A549 (cell line): ENCODE measurements around the gene PRKCZ. TPM values are rescaled to one million over a fixed set of nuclear protein-coding genes. Genes with fewer than 3 reads are reported as not detected.

Experiments used
- ATAC-seq, 2 experiments: fragments of 200-7000 bp in 1 of 2; fragments of >200 bp in 1 of 2; cut with Nextera tagmentation in 1 of 2; cut with Tn5 transposase in 1 of 2; 3 replicates each; pipeline versions ENCODE4 v1.8.0 to v1.9.1; 2018 to 2020; ENCODE audit warnings: mild to moderate bottlenecking in 1 of 2, moderate library complexity in 1 of 2
- CTCF ChIA-PET: fragments of 300-600 bp; sonication (Branson Sonifier 250); formaldehyde crosslinking; extraction: SDS; loops from one replicate; lab custom pipeline; 2021; ENCODE audit warnings: antibody characterized with exemption, inconsistent platforms; lab: Yijun Ruan, JAX
- POLR2A ChIA-PET: fragments of 350-600 bp; formaldehyde crosslinking; extraction: SDS; loops from one replicate; lab custom pipeline; 2021; ENCODE audit warnings: antibody characterized with exemption, inconsistent platforms; lab: Yijun Ruan, JAX
- DNase-seq, 2 experiments: peaks; one replicate each; pipeline versions ENCODE4 v3.0.0 to v3.0.0-alpha.2; 2011 to 2016; ENCODE audit warnings: low read depth in 1 of 2, low spot score in 1 of 2
- FAIRE-seq: peaks from 2 replicates; lab custom pipeline; 2011; peaks lifted over from hg19 to GRCh38; lab: Jason Lieb, UNC
- H3K27ac ChIP-seq, 2 experiments: fragments of >200 bp; sonication (Bioruptor Twin); formaldehyde crosslinking; 3 replicates each; pipeline ENCODE4 v1.5.1; 2016 to 2017
- H3K4me1 ChIP-seq: fragments of >200 bp; sonication (Bioruptor Twin); formaldehyde crosslinking; 3 replicates; pipeline ENCODE4 v1.6.1; 2016
- H3K4me2 ChIP-seq: fragments of >200 bp; sonication (Bioruptor Twin); formaldehyde crosslinking; 3 replicates; pipeline ENCODE4 v1.6.1; 2016
- H3K4me3 ChIP-seq: fragments of >200 bp; sonication (Bioruptor Twin); formaldehyde crosslinking; 3 replicates; pipeline ENCODE4 v1.5.1; 2016
- H3K9me3 ChIP-seq: fragments of >200 bp; sonication (Bioruptor Twin); formaldehyde crosslinking; 3 replicates; pipeline ENCODE4 v1.6.1; 2016
- BHLHE40 ChIP-seq: IDR thresholded peaks from 2 replicates; pipeline ENCODE4 v1.6.1; 2012; ENCODE audit warnings: low read depth, low read length, inconsistent platforms
- CEBPB ChIP-seq, 2 experiments: fragments of >200 bp in 1 of 2; sonication (Bioruptor Twin) in 1 of 2; formaldehyde crosslinking in 1 of 2; IDR thresholded peaks; 2 replicates each; pipeline ENCODE4 v1.6.1; 2012 to 2016
- CHD2 ChIP-seq: fragments of 150-350 bp; IDR thresholded peaks from 2 replicates; pipeline ENCODE4 v1.6.1; 2014; ENCODE audit warnings: low read length; ENCODE audit not compliant: partially characterized antibody
- E2F6 ChIP-seq: IDR thresholded peaks from 2 replicates; pipeline ENCODE4 v1.6.1; 2012; ENCODE audit warnings: low read depth, borderline replicate concordance
- EP300 ChIP-seq, 2 experiments: fragments of >200 bp; sonication (Bioruptor Twin); formaldehyde crosslinking; IDR thresholded peaks; 2 replicates in 1 of 2; 3 replicates in 1 of 2; pipeline ENCODE4 v1.6.1; 2016 to 2017
- FOXS1 ChIP-seq: fragments of 250-450 bp; sonication (Bioruptor Pico); IDR thresholded peaks from 2 replicates; pipeline ENCODE4 v1.5.0; 2020; ENCODE audit warnings: mild to moderate bottlenecking, moderate library complexity
- GATA3 ChIP-seq: IDR thresholded peaks from 2 replicates; pipeline ENCODE4 v1.6.1; 2012; ENCODE audit warnings: borderline replicate concordance
- HES2 ChIP-seq: fragments of >200 bp; sonication (Bioruptor Twin); formaldehyde crosslinking; IDR thresholded peaks from 2 replicates; pipeline ENCODE4 v1.6.1; 2016
- HEYL ChIP-seq: fragments of 250-450 bp; sonication (Bioruptor Pico); IDR thresholded peaks from 2 replicates; pipeline ENCODE4 v1.8.0; 2021; ENCODE audit warnings: mild to moderate bottlenecking, moderate library complexity
- HMGXB4 ChIP-seq: fragments of 250-450 bp; sonication (Bioruptor Pico); IDR thresholded peaks from 2 replicates; pipeline ENCODE4 v1.5.0; 2021; ENCODE audit warnings: mild to moderate bottlenecking, moderate library complexity, borderline replicate concordance
- HOXB13 ChIP-seq: fragments of 250-450 bp; sonication (Bioruptor Pico); IDR thresholded peaks from 2 replicates; pipeline ENCODE4 v1.5.0; 2020; ENCODE audit warnings: low read depth, mild to moderate bottlenecking, moderate library complexity
- HOXB5 ChIP-seq: fragments of 250-450 bp; sonication (Bioruptor Pico); IDR thresholded peaks from 2 replicates; pipeline ENCODE4 v1.5.0; 2020; ENCODE audit warnings: mild to moderate bottlenecking, moderate library complexity
- JUN ChIP-seq, 2 experiments: fragments of >200 bp; sonication (Bioruptor Twin); formaldehyde crosslinking; IDR thresholded peaks; 2 replicates in 1 of 2; 3 replicates in 1 of 2; pipeline ENCODE4 v1.6.1; 2016 to 2017
- JUNB ChIP-seq: fragments of >200 bp; sonication (Bioruptor Twin); formaldehyde crosslinking; IDR thresholded peaks from 2 replicates; pipeline ENCODE4 v1.6.1; 2016
- KDM5A ChIP-seq: fragments of 200-600 bp; sonication (generic); IDR thresholded peaks from 2 replicates; pipeline ENCODE4 v1.6.1; 2016; ENCODE audit warnings: antibody characterized with exemption, mild to moderate bottlenecking
- MAFK ChIP-seq: fragments of 450-650 bp; IDR thresholded peaks from 2 replicates; pipeline ENCODE4 v1.6.1; 2014; ENCODE audit not compliant: partially characterized antibody
- MAZ ChIP-seq: fragments of 150-350 bp; IDR thresholded peaks from 2 replicates; pipeline ENCODE4 v1.6.1; 2014; ENCODE audit warnings: antibody characterized with exemption, low read depth, low read length, borderline replicate concordance
- NFE2L2 ChIP-seq: fragments of 150-350 bp; conservative IDR thresholded peaks from 2 replicates; pipeline ENCODE4 v1.6.1; 2014; ENCODE audit warnings: low read length
- POLR2AphosphoS2 ChIP-seq: conservative IDR thresholded peaks from 2 replicates; pipeline ENCODE4 v1.6.1; 2012; ENCODE audit warnings: low read length, improper control_type of control experiment, inconsistent platforms
- SMC3 ChIP-seq: fragments of >200 bp; sonication (Bioruptor Twin); formaldehyde crosslinking; IDR thresholded peaks from 3 replicates; pipeline ENCODE4 v1.6.1; 2018; ENCODE audit warnings: inconsistent platforms
- ZNF302 ChIP-seq: fragments of 250-450 bp; sonication (Bioruptor Pico); IDR thresholded peaks from 2 replicates; pipeline ENCODE4 v1.9.0; 2021; ENCODE audit warnings: inconsistent platforms, mild to moderate bottlenecking, moderate library complexity
- WGBS: methylation state at CpG from one replicate; pipeline ENCODE4 v1.1.6; 2017; ENCODE audit errors: missing lambda C conversion rate; 5-methylcytosine and 5-hydroxymethylcytosine counted together
- polyA plus RNA-seq, 4 experiments: library from polyadenylated mRNA; depleted of rRNA in 3 of 4; stranded (reverse); fragments of >200 nt; fragmentation: RNase III in 1 of 4; extraction: RNeasy Plus Mini Kit Qiagen cat#74134 plus additional on column Dnase treatment in 1 of 4; gene quantifications; 2 replicates in 3 of 4; 3 replicates in 1 of 4; pipeline ENCODE4 v1.2.3, GENCODE V29; 2011 to 2017
- TF ChIP-seq, protein P1 (sequence below): fragments of 450-650 bp; IDR thresholded peaks from 2 replicates; pipeline ENCODE4 v1.6.1; 2014; ENCODE audit warnings: antibody characterized with exemption

PRKCZ gene
- polyA plus RNA-seq, 2 of the 4 experiments (the other 2 are of a cell fraction): 9.5 to 9.8 TPM

GRCh38 chr1:2050793-2051682 is 827 bp downstream of the PRKCZ start (continued):
- TF ChIP-seq EP300 (IDR thresholded peaks at IDR 0.05): no peak
- TF ChIP-seq, all 56 proteins: peak for 0

GRCh38 chr1:2052054-2052679 is 2.0 kb downstream of the PRKCZ start:
- FAIRE-seq: no peak
- TF ChIP-seq CEBPB (IDR thresholded peaks at IDR 0.05): no peak
- TF ChIP-seq ZNF302 (CRISPR knock-in tag): no peak
- DNase-seq: no peak
- WGBS: 88% methylated on average over 9 of the region's 16 CpGs
- CTCF ChIA-PET: interaction anchor here (0.6 kb wide), 1 partner anchor 109 kb away, joined by 3 read pairs; no protein-coding TSS in a partner anchor
- POLR2A ChIA-PET: no interaction called here
- no peak for ATAC-seq
- Histone ChIP-seq H3K27ac (no peak overlapping the region), H3K4me1 (0 out of 3 replicates have a peak, but pooled peaks cover 2% of the 10 kb centered on the region), H3K4me2 (no peak overlapping the region), H3K9me3 (no peaks in the 10 kb centered on the region), H3K4me3 (no peak overlapping the region)

DNA sequence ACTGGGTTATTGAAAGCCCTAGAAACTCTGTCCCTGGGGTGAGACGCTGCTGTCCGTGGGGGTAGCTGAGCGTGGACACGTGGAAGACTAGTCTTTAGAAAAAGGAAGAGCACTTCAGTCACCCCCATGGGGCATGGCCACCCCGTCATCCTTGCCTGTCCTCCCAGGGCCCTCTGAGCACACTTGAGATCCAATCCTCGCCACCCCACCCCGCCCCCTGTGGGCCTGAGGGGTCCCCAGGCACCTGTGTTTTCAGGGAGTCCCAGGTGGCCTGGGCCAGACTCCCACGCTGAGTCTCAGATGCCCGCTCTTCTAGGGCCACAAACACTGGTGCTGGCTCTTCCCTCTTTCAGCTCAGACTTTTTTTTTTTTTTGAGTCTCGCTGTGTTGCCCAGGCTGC is 2.5 kb downstream of the PRKCZ start:
- no peak for ATAC-seq
- H3K4me1 ChIP-seq: 0 out of 3 replicates have a peak, but pooled peaks cover 2% of the 10 kb centered on the region
- H3K4me3 ChIP-seq: no peak overlapping the region
- no peak for DNase-seq
- no peak overlapping the region for H3K27ac ChIP-seq
- no peak for FAIRE-seq
- TF ChIP-seq MAFK (no peak), MAZ (no peak), FOXS1 (no peak), JUN (IDR thresholded peaks at IDR 0.05) (no peak), NFE2L2 (no peak), GATA3 (no peak), HOXB5 (CRISPR knock-in tag) (no peak), SMC3 (no peak), JUNB (no peak)
- ChIA-PET CTCF (interaction anchor here (0.6 to 1.7 kb wide), 2 partner anchors 8 to 109 kb away, joined by 3 to 10 read pairs; no protein-coding TSS in a partner anchor), POLR2A (no interaction called here)
- H3K4me2 ChIP-seq: no peak overlapping the region
- H3K9me3 ChIP-seq: no peaks in the 10 kb centered on the region
- 96% methylated on average over 8 of the region's 10 CpGs for WGBS

- ATAC-seq (no peak), FAIRE-seq (no peak)
- CTCF ChIA-PET: interaction anchor here (0.6 to 1.7 kb wide), 2 partner anchors 9 to 110 kb away, joined by 3 to 10 read pairs; no protein-coding TSS in a partner anchor
- no peak overlapping the region for H3K27ac ChIP-seq
- H3K4me3 ChIP-seq: no peak overlapping the region
- TF ChIP-seq, protein P1, sequence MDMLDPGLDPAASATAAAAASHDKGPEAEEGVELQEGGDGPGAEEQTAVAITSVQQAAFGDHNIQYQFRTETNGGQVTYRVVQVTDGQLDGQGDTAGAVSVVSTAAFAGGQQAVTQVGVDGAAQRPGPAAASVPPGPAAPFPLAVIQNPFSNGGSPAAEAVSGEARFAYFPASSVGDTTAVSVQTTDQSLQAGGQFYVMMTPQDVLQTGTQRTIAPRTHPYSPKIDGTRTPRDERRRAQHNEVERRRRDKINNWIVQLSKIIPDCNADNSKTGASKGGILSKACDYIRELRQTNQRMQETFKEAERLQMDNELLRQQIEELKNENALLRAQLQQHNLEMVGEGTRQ: no peak
- TF ChIP-seq HEYL (CRISPR knock-in tag) (no peak), KDM5A (no peak), CHD2 (no peak), BHLHE40 (no peak), MAZ (no peak), JUNB (no peak), HMGXB4 (CRISPR knock-in tag) (no peak), POLR2AphosphoS2 (no peak), HES2 (no peak), NFE2L2 (no peak), JUN (IDR thresholded peaks at IDR 0.05) (no peak), E2F6 (no peak), FOXS1 (no peak), HOXB13 (CRISPR knock-in tag) (no peak)
- TF ChIP-seq, all 56 proteins: peak for 0
- Histone ChIP-seq H3K4me2 (no peak overlapping the region), H3K9me3 (no peaks in the 10 kb centered on the region), H3K4me1 (0 out of 3 replicates have a peak, but pooled peaks cover 2% of the 10 kb centered on the region)
- 86% methylated on average over 4 of the region's 17 CpGs for WGBS
- no peak for DNase-seq
- POLR2A ChIA-PET: no interaction called here
Observed at GRCh38 chr1:2053217-2053616, 3.0 kb downstream of the PRKCZ start.
